VCaP (cell line): ENCODE results near the gene HAPLN2.
A peak's percentile ranks its signal among the peaks of the same experiment; 100 is the strongest.

Source experiments
- H3K27ac ChIP-seq: fragments of 450-650 bp; 2 replicates; pipeline ENCODE4 v1.5.1; 2017
- CTCF ChIP-seq: fragments of 450-650 bp; conservative IDR thresholded peaks from 2 replicates; pipeline ENCODE4 v1.5.1; 2017; ENCODE audit warnings: mild to moderate bottlenecking, moderate library complexity

The HAPLN2 gene

GRCh38 chr1:156652131-156652991 lies 33.1 kb downstream of the HAPLN2 start:
- no peak for TF ChIP-seq CTCF
- no peak overlapping the region for H3K27ac ChIP-seq

- no peak overlapping the region for H3K27ac ChIP-seq
- TF ChIP-seq CTCF: no peak
These were observed 33.8 kb downstream of the HAPLN2 start for GRCh38 chr1:156652992-156653355.

- TF ChIP-seq CTCF: no peak
- no peak overlapping the region for H3K27ac ChIP-seq
These were observed 35.5 kb downstream of the HAPLN2 start for GRCh38 chr1:156654700-156655099.

GRCh38 chr1:156655151-156655903 lies 36.1 kb downstream of the HAPLN2 start:
- TF ChIP-seq CTCF: no peak
- H3K27ac ChIP-seq: no peak overlapping the region

GRCh38 chr1:156655904-156656516 lies 36.8 kb downstream of the HAPLN2 start:
- H3K27ac ChIP-seq: no peak overlapping the region
- TF ChIP-seq CTCF: no peak

GRCh38 chr1:156656806-156657740 lies 37.9 kb downstream of the HAPLN2 start:
- no peak overlapping the region for H3K27ac ChIP-seq
- TF ChIP-seq CTCF: peak; percentile 97
